Effector CD8-positive, alpha-beta T cell (primary cell): ENCODE results near the gene PLEKHG4.
A peak's percentile ranks its signal among the peaks of the same experiment; 100 is the strongest.

Experiments used
- DNase-seq: peaks from one replicate; lab custom pipeline; 2025; lab: John Stamatoyannopoulos, UW
- total RNA-seq, 4 experiments: gene quantifications; one replicate each; lab custom pipeline; 2026; lab: John Stamatoyannopoulos, UW

The PLEKHG4 gene, protein sequence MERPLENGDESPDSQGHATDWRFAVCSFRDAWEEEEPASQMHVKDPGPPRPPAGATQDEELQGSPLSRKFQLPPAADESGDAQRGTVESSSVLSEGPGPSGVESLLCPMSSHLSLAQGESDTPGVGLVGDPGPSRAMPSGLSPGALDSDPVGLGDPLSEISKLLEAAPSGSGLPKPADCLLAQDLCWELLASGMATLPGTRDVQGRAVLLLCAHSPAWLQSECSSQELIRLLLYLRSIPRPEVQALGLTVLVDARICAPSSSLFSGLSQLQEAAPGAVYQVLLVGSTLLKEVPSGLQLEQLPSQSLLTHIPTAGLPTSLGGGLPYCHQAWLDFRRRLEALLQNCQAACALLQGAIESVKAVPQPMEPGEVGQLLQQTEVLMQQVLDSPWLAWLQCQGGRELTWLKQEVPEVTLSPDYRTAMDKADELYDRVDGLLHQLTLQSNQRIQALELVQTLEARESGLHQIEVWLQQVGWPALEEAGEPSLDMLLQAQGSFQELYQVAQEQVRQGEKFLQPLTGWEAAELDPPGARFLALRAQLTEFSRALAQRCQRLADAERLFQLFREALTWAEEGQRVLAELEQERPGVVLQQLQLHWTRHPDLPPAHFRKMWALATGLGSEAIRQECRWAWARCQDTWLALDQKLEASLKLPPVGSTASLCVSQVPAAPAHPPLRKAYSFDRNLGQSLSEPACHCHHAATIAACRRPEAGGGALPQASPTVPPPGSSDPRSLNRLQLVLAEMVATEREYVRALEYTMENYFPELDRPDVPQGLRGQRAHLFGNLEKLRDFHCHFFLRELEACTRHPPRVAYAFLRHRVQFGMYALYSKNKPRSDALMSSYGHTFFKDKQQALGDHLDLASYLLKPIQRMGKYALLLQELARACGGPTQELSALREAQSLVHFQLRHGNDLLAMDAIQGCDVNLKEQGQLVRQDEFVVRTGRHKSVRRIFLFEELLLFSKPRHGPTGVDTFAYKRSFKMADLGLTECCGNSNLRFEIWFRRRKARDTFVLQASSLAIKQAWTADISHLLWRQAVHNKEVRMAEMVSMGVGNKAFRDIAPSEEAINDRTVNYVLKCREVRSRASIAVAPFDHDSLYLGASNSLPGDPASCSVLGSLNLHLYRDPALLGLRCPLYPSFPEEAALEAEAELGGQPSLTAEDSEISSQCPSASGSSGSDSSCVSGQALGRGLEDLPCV
- total RNA-seq, result 16.4 to 27.3 (median 22.8) reads per million in 4 experiments

GRCh38 chr16:67279296-67280089 is at the start of gene PLEKHG4:
PLEKHG4 (plus strand) TSS chr16:67279532; CDS start chr16:67280045, 513 bp downstream.
- peak; percentile 62 for DNase-seq

DNA sequence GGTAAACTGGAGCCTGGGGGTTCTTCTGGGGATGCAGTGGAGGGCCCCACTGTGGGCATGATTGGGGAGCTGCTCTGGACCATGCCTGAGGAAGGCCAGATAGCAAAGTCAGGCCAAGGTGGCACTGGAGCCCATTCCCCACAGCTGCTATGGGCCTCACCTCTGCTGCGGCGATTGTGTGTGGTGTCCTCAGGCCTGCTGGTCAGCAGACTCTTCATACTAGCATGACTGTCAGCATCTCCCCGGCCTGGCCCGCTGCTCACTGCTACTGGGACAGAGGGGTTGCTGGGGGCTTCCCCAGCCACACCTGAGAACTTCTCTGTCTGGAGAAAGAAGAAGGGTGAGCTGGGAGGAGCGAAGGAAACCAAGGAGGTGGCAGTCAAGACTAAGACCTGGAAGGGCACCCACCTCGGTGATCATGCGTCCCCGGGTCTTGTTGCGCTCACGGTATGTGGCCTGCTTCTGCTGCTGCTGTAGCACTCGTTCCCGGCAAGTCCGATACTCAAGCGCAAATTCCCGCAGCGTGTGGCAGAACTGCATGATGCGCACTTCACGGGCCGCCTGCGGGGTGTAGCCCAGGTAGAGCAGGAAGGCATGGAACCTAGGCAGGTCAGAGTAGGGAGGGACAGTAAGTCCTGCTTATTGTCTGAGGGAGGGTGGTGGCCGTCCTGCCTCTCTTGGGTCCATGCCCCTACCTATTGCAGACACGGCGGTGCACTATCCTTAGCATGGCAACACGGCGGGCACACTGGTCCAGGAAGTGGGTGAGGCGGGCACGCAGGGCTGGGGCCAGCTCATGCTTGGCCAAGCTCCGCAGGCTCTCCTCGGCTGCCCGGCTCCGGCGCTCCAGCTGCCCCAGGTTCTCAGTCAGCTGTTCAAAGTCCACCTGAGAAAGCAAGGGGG is 49.2 kb upstream of the PLEKHG4 start:
- no peak for DNase-seq

- DNase-seq, result no peak
Measured at GRCh38 chr16:67230809-67231660, 48.3 kb upstream of the PLEKHG4 start.

DNA sequence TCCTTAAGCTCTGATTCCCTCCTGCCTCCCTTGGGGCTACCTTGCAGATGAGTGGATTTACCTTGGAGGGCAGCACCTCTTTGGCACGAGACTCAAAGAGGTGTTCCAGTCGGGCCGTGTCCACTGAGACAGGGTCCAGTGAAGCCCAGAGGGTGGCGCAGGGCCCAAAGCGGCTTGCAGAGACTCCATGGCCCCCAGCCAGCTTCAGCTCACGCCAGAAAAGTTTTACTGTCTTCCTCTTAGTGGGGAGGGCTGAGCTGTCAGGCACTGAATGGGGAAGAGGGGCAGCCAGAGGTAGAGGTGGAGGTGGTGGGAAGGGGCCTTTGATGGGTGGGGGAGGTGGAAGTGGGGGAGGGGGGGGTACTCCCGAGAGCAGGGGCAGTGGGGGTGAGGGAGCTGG is 45.7 kb upstream of the PLEKHG4 start:
- DNase-seq, result no peak

- DNase-seq, result no peak
Measured at GRCh38 chr16:67234180-67234597, 45.1 kb upstream of the PLEKHG4 start.

DNA sequence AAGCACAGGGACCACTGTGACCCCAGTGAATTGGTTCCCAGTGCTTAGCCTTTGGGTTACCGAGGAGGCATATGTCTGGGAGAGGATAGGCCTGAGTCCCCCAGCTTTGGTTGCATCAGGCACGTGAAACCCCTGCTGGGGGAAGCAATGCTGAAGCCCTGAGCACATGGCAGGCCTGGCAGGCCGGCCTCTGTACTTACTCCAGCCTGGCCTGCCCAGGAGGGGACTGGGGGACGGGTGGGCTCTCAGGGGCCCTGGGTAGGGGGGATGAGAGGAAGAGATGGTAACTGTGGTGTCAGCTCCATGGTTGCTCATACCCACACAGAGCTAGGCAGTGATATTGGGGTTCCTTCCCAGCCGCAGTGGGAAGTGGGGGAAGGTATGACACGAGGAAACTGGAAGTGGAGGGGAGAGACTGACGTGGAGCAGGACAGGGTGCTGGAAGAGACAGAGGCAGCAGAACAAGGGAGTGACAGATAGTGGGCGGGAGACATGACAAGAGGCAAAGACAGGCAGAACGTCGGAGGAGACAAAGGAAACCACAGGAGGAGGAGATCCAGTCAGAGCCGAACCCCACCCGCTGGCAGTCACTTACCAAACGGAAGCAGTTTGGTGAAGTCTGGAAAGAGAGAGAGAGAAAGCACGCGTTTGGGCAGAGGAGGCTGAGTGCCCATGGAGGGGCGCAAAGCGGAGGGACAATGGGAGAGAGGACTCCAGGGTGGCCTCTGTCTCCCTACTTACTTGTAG is 43.3 kb upstream of the PLEKHG4 start:
- no peak for DNase-seq

DNA sequence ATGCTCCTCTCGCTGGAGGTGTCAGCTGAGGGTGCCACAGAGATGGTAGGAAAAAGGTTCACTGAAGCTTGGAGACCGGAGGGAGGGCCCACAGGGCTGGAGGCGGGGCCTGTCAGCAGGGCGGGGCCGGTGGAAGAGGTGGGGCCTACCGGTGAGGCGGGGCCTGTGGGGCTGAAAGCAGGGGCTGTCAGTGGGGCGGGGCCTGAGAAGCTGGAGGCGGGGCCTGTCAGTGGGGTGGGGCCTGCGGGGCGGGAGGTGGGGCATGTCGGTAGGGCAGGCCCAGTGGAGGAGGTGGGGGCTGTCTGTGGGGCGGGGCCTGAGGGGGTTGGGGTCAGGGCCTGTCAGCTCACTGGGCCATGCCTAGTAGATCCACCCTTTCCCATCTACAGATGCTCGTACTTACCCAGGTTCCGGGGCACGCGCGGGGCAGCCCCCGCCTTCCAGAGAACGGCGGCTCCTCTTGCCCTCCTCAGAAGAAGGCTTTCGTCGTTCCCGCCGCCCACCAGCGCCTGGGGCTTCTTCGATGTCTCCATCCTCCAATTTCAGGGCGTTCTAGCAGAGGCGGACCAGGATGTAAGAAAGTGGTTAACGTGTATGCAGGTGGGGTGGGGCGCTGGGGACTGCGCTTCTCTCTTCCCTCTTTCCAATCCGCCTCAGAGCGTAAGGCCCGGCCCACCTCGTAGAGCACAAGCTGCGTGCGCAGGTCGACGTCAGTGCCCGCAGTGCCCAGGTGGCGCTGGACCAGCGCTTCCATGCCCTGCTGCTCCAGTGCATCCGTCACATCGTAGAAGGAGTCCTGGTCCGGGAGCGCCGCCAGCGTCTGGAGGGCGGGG is 42.6 kb upstream of the PLEKHG4 start:
- peak; percentile 62 for DNase-seq

DNA sequence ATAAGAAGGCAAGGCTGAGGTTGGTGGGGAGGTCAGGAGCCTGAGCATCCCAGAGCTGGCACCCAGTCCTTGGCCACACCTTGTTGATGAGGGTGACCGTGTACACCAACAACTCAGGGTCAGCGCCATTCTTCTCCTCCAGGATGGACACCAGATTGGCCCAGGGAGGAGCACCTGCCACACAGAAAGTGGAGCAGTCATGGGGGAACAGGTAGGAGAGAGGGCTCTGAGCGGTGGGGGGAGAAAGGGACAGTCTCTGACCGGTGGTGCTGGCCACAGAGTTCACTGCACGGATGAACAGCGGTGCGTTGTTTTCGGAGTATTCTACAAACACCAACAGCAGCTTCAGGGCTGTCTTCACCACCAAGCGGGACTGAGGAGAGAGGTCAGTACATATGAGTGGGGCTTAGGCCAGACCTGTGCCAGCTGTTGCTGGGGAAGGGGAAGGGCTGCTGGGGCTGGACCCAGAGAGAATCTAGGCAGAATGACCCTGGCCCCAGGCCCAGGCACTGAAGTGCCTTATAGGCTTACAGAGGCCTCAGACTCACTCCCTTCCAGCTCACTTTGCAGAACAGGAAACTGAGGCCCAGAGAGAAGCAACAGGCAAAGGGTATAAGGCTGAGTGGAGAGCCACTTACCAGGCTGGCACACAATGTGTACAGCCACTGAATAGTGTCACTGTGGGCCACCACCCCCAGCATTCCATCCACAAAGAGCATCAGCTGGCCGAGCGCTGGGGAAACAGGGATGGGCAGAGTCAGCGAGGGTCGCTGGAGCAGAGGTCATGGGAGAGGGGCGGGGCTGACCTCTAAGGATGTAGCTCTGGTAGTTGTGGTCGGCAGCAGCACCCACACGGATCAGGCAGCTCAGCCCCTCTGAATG is 41.7 kb upstream of the PLEKHG4 start:
- DNase-seq, result no peak

- no peak for DNase-seq
Measured at GRCh38 chr16:67238278-67238575, 41.1 kb upstream of the PLEKHG4 start.

- no peak for DNase-seq
Measured at GRCh38 chr16:67238806-67239470, 40.4 kb upstream of the PLEKHG4 start.

DNA sequence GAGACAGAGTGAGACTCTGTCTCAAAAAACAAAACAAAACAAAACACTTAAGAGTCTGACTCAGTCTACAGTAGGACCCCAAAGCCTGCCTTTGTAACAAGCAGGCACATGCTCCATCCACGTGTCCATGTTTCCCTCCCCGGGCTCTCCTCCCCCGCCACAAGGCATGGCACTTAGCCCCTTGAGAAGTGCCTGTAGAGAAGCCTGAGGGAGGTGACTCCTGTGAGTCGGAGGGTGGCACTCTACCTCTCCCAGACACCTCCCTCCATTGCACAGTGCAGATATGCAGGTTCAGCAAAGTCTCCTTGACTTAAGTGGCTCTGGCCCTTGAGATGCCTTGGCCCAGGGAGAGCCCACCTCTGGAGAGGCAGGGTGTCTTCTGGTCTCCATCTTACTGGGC is 38.8 kb upstream of the PLEKHG4 start:
- no peak for DNase-seq

- no peak for DNase-seq
Measured at GRCh38 chr16:67241008-67241900, 38.1 kb upstream of the PLEKHG4 start.

- no peak for DNase-seq
Measured at GRCh38 chr16:67242138-67242730, 37.1 kb upstream of the PLEKHG4 start.

DNA sequence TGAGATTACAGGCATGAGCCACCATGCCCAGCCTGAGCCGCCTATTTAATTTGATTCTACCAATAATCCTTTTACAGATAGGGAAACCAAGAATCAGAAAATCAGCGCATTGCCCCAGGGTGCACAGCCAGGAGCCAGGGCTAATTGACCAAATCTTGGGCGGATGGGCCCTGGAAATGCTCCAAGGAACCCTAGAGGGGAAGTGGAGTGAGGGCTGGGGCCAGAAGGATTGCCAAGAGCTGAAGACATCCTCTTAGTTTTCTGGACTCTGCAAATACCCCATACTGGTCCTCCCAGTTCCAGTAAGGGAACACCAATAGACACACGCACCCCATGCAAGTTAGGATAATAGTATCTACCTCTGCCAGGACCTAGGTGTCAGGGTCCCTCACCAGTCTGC is 35.9 kb upstream of the PLEKHG4 start:
- DNase-seq, result no peak
